ENCODE measurements around the gene MIER2.

MIER2 gene

GRCh38 chr19:277131-277530 is 67.5 kb downstream of the MIER2 start:
- H3K4me1 ChIP-seq (ENCODE audit: control insufficient read depth, insufficient read depth, low read length) = no peaks in the 10 kb centered on the region
- CTCF ChIA-PET = interaction anchor here (0.8 kb wide), 1 partner anchor 11 kb away, joined by 3 read pairs; no protein-coding TSS in a partner anchor

GRCh38 chr19:275958-276646 is 68.5 kb downstream of the MIER2 start:
- POLR2A ChIA-PET = no interaction called here
- Histone ChIP-seq H3K27ac (ENCODE audit: extremely low read depth, low read depth, low read length) (no peak overlapping the region), H3K9me3 (ENCODE audit: control insufficient read depth, insufficient read depth, low read depth, low read length) (no peaks in the 10 kb centered on the region), H3K36me3 (ENCODE audit: control insufficient read depth in 2 of 2, insufficient read depth in 1 of 2, low read length in 2 of 2) (no peaks in the 10 kb centered on the region), H3K4me3 (ENCODE audit: low read depth, low read length) (no peak overlapping the region), H3K4me1 (ENCODE audit: control insufficient read depth, insufficient read depth, low read length) (no peaks in the 10 kb centered on the region)
- CTCF ChIA-PET = interaction anchor here (1.1 kb wide), 1 partner anchor 17 kb away, joined by 4 read pairs; no protein-coding TSS in a partner anchor
- no peak for TF ChIP-seq ZNF548 (tag by site-specific recombination; IDR thresholded peaks at IDR 0.05)
- TF ChIP-seq ZFP69B (tag by site-specific recombination; IDR thresholded peaks at IDR 0.05) = no peak
- TF ChIP-seq GLI2 (tag by site-specific recombination; IDR thresholded peaks at IDR 0.05; ENCODE audit: borderline replicate concordance, low read depth) = no peak
- TF ChIP-seq ZBTB21 (tag by site-specific recombination; IDR thresholded peaks at IDR 0.05) = no peak
- no peak for TF ChIP-seq ZNF148 (tag by site-specific recombination; IDR thresholded peaks at IDR 0.05; ENCODE audit: borderline replicate concordance)
- no peak for TF ChIP-seq ZNF596 (tag by site-specific recombination; IDR thresholded peaks at IDR 0.05)
- no peak for TF ChIP-seq ZNF792 (tag by site-specific recombination; IDR thresholded peaks at IDR 0.05)
- no peak for TF ChIP-seq MZF1 (tag by site-specific recombination; IDR thresholded peaks at IDR 0.05; ENCODE audit: borderline replicate concordance)
- no peak for TF ChIP-seq ZNF544 (tag by site-specific recombination; IDR thresholded peaks at IDR 0.05)
- no peak for TF ChIP-seq ZNF623 (tag by site-specific recombination; IDR thresholded peaks at IDR 0.05)
- TF ChIP-seq KLF17 (tag by site-specific recombination; IDR thresholded peaks at IDR 0.05) = no peak
- no peak for TF ChIP-seq ZEB2 (tag by site-specific recombination; IDR thresholded peaks at IDR 0.05)
- TF ChIP-seq ZBTB20 (tag by site-specific recombination; IDR thresholded peaks at IDR 0.05) = no peak
- TF ChIP-seq ZNF2 (tag by site-specific recombination; IDR thresholded peaks at IDR 0.05) = no peak
- TF ChIP-seq ZNF626 (tag by site-specific recombination; IDR thresholded peaks at IDR 0.05) = no peak
- TF ChIP-seq ZNF23 (tag by site-specific recombination; IDR thresholded peaks at IDR 0.05; ENCODE audit: borderline replicate concordance) = no peak
- TF ChIP-seq ZBTB49 (tag by site-specific recombination; IDR thresholded peaks at IDR 0.05; ENCODE audit: low read depth) = no peak
- TF ChIP-seq ZBTB6 (tag by site-specific recombination; IDR thresholded peaks at IDR 0.05) = no peak
- TF ChIP-seq ZNF830 (tag by site-specific recombination; IDR thresholded peaks at IDR 0.05; ENCODE audit: low read depth) = no peak

More at GRCh38 chr19:277131-277530, 67.5 kb downstream of the MIER2 start:
- Histone ChIP-seq H3K27ac (ENCODE audit: extremely low read depth, low read depth, low read length) (no peak overlapping the region), H3K36me3 (ENCODE audit: control insufficient read depth in 2 of 2, insufficient read depth in 1 of 2, low read length in 2 of 2) (no peaks in the 10 kb centered on the region), H3K9me3 (ENCODE audit: control insufficient read depth, insufficient read depth, low read depth, low read length) (no peaks in the 10 kb centered on the region), H3K4me3 (ENCODE audit: low read depth, low read length) (no peak overlapping the region)
- POLR2A ChIA-PET = no interaction called here
- TF ChIP-seq YY2 (tag by site-specific recombination; IDR thresholded peaks at IDR 0.05) = no peak
- no peak for TF ChIP-seq ZNF223 (tag by site-specific recombination; IDR thresholded peaks at IDR 0.05)
- TF ChIP-seq ZNF354C (tag by site-specific recombination; IDR thresholded peaks at IDR 0.05; ENCODE audit: borderline replicate concordance, low read depth) = no peak
- TF ChIP-seq IKZF3 (tag by site-specific recombination; IDR thresholded peaks at IDR 0.05) = no peak
- no peak for TF ChIP-seq ZNF561 (tag by site-specific recombination; IDR thresholded peaks at IDR 0.05; ENCODE audit: borderline replicate concordance)
- no peak for TF ChIP-seq KLF10 (tag by site-specific recombination; IDR thresholded peaks at IDR 0.05)
- TF ChIP-seq PBX3 (CRISPR knock-in tag; IDR thresholded peaks at IDR 0.05) = no peak
- no peak for TF ChIP-seq ZSCAN23 (tag by site-specific recombination; IDR thresholded peaks at IDR 0.05)
- TF ChIP-seq ZFP37 (tag by site-specific recombination; IDR thresholded peaks at IDR 0.05) = no peak
- TF ChIP-seq ZNF2 (tag by site-specific recombination; IDR thresholded peaks at IDR 0.05) = no peak
- TF ChIP-seq FEZF1 (tag by site-specific recombination; IDR thresholded peaks at IDR 0.05) = no peak
- no peak for TF ChIP-seq ZNF292 (tag by site-specific recombination; IDR thresholded peaks at IDR 0.05; ENCODE audit: borderline replicate concordance, low read depth)
- no peak for TF ChIP-seq ZNF404 (tag by site-specific recombination; IDR thresholded peaks at IDR 0.05)
- no peak for TF ChIP-seq ZNF600 (tag by site-specific recombination; IDR thresholded peaks at IDR 0.05)
- no peak for TF ChIP-seq ZNF10 (tag by site-specific recombination; IDR thresholded peaks at IDR 0.05)
- no peak for TF ChIP-seq YY1 (tag by site-specific recombination; IDR thresholded peaks at IDR 0.05)
- no peak for TF ChIP-seq ZNF433 (tag by site-specific recombination; IDR thresholded peaks at IDR 0.05; ENCODE audit: low read depth)
- no peak for TF ChIP-seq MEIS1 (CRISPR knock-in tag; IDR thresholded peaks at IDR 0.05; ENCODE audit: borderline replicate concordance)
- TF ChIP-seq SCRT1 (tag by site-specific recombination; IDR thresholded peaks at IDR 0.05; ENCODE audit: borderline replicate concordance) = no peak
- TF ChIP-seq ZNF747 (tag by site-specific recombination; IDR thresholded peaks at IDR 0.05) = no peak

Measured in HEK293 (cell line).